ENCODE results near the gene USP48. TPM values are rescaled to one million over a fixed set of nuclear protein-coding genes. Genes with fewer than 3 reads are reported as not detected.

The USP48 gene
- total and polyA plus RNA-seq, 2 of the 8 experiments (the other 6 are each of a cell fraction or from before 2014, with no cell fraction given), result 12.8 to 83.5 TPM

- WGBS, 2 experiments (ENCODE audit: extremely low coverage in 1 of 2, insufficient coverage in 1 of 2, insufficient read length in 1 of 2, insufficient replicate concordance in 2 of 2, low coverage in 1 of 2, low lambda C conversion rate in 2 of 2, missing lambda C conversion rate in 1 of 2), result 89% methylated on average over 6 of the region's 6 CpGs; no CpG with 5 or more reads in 1 of the 2 experiments
- Histone ChIP-seq H3K4me1 (replicated peaks in 1 of 4; ENCODE audit: control insufficient read depth in 3 of 4, insufficient read depth in 4 of 4, low read length in 3 of 4) (peaks cover 0 to 19% (median 9%) of the 10 kb centered on the region in 4 experiments; a peak in 6 of 7 replicates), H3K27ac (ENCODE audit: low read depth, low read length) (no peak overlapping the region)
Observed at GRCh38 chr1:21653744-21654100, 129.2 kb downstream of the USP48 start.

More at GRCh38 chr1:21653744-21654100, 129.2 kb downstream of the USP48 start:
- Histone ChIP-seq H3K79me2 (ENCODE audit: control insufficient read depth in 1 of 2, insufficient read depth in 2 of 2, low read length in 2 of 2) (no peaks in the 10 kb centered on the region), H2BK120ac (replicated peaks; ENCODE audit: low read depth, low read length) (no peak overlapping the region), H3K9me3 (ENCODE audit: insufficient read depth in 2 of 2, low read depth in 1 of 2, low read length in 1 of 2) (no peaks in the 10 kb centered on the region), H3K56ac (replicated peaks; ENCODE audit: insufficient read length, low read depth, low read length) (no peak overlapping the region), H3K14ac (ENCODE audit: insufficient read length) (no peak overlapping the region), H3K36me3 (ENCODE audit: control insufficient read depth in 2 of 4, insufficient read depth in 4 of 4, low read length in 3 of 4) (no peaks in the 10 kb centered on the region), H3K4me3 (ENCODE audit: extremely low read depth in 1 of 4, insufficient read depth in 2 of 4, low read depth in 3 of 4, low read length in 4 of 4) (no peak overlapping the region), H4K20me1 (replicated peaks in 1 of 2; ENCODE audit: control insufficient read depth in 1 of 2, insufficient read depth in 2 of 2, low read length in 2 of 2) (no peaks in the 10 kb centered on the region), H2AK5ac (ENCODE audit: low read depth, low read length) (no peak overlapping the region), H2BK5ac (ENCODE audit: low read depth, low read length) (no peak overlapping the region), H3K23ac (ENCODE audit: insufficient read length) (no peak overlapping the region), H3K23me2 (ENCODE audit: low read depth, low read length) (peaks cover 7% of the 10 kb centered on the region; the same call in 1 of the 2 replicates), H2BK12ac (ENCODE audit: low read depth, low read length) (no peak overlapping the region), H3K79me1 (ENCODE audit: low read depth, low read length) (no peaks in the 10 kb centered on the region; the same call in 1 of the 2 replicates), H3K4me2 (ENCODE audit: insufficient read depth in 1 of 2, low read depth in 2 of 2, low read length in 2 of 2) (no peak overlapping the region), H2BK15ac (ENCODE audit: low read length) (no peak overlapping the region), H3K4ac (replicated peaks; ENCODE audit: insufficient read length, low read depth, low read length) (no peak overlapping the region), H2BK20ac (ENCODE audit: low read length) (no peak overlapping the region), H2AFZ (ENCODE audit: low read length) (no peak overlapping the region), H4K8ac (ENCODE audit: extremely low read depth, insufficient read depth, low read length) (0 out of 2 replicates have a peak overlapping the region, but pooled peaks have one; percentile 65), H3K9ac (replicated peaks in 1 of 4; ENCODE audit: extremely low read depth in 1 of 4, low read depth in 3 of 4, low read length in 3 of 4) (no peak overlapping the region), H3K18ac (ENCODE audit: extremely low read depth, low read length) (no peak overlapping the region), H4K5ac (ENCODE audit: insufficient read length, low read depth, low read length) (no peak overlapping the region), H4K91ac (replicated peaks; ENCODE audit: insufficient read length, low read length) (no peak overlapping the region), H3K27me3 (replicated peaks in 1 of 4; ENCODE audit: control insufficient read depth in 3 of 4, extremely low read depth in 1 of 4, insufficient read depth in 3 of 4, low read length in 3 of 4) (peaks cover 0 to 16% (median 8%) of the 10 kb centered on the region in 4 experiments; a peak in 3 of 7 replicates)
- TF ChIP-seq TBP (IDR thresholded peaks at IDR 0.05; ENCODE audit: low read depth, low read length) (no peak), MAX (IDR thresholded peaks at IDR 0.05) (no peak), MAFK (IDR thresholded peaks at IDR 0.05; ENCODE audit: low read depth, low read length) (no peak), SUZ12 (IDR thresholded peaks at IDR 0.05; ENCODE audit: low read length) (no peak), SIRT6 (IDR thresholded peaks at IDR 0.05; ENCODE audit: low read length) (no peak), JUN (IDR thresholded peaks at IDR 0.05; ENCODE audit: low read depth, low read length) (no peak), BRCA1 (IDR thresholded peaks at IDR 0.05; ENCODE audit: low read depth, low read length) (no peak), TCF12 (IDR thresholded peaks at IDR 0.05; ENCODE audit: low read depth, low read length) (no peak), SIX5 (IDR thresholded peaks at IDR 0.05; ENCODE audit: low read depth, low read length) (no peak), BCL11A (IDR thresholded peaks at IDR 0.05; ENCODE audit: low read depth in 2 of 2, low read length in 2 of 2) (no peak)
- POLR2A ChIA-PET (ENCODE audit: partially characterized antibody), result no interaction called here
- DNase-seq (ENCODE audit: low read depth in 1 of 2, low spot score in 2 of 2) (no peak), FAIRE-seq (no peak)
- CTCF ChIA-PET (ENCODE audit: partially characterized antibody), result interaction anchor here (0.9 kb wide), 1 partner anchor 60 kb away, joined by 3 read pairs; no protein-coding TSS in a partner anchor
